Adipose tissue (tissue), 3 donors: ENCODE measurements around the gene TOR1B. TPM values are rescaled to one million over a fixed set of nuclear protein-coding genes. Genes with fewer than 3 reads are reported as not detected.

Experiments
- H3K27ac ChIP-seq: one replicate; pipeline ENCODE4 v1.5.1; 2013; ENCODE audit warnings: low read depth, low read length
- WGBS, 3 donors: extraction: QIAGEN DNeasy Blood & Tissue Kit; methylation state at CpG; one replicate each; pipeline ENCODE4 v1.1.7; 2013; 5-methylcytosine and 5-hydroxymethylcytosine counted together
- polyA plus RNA-seq, 3 donors: library from polyadenylated mRNA; stranded (reverse); fragments of 200-250 nt; gene quantifications; one replicate each; pipeline ENCODE4 v1.2.3, GENCODE V29; 2013
- donor health status: healthy with polysubstance abuse.
- donor health status: Bipolar disorder and iron deficiency.
- donor health status: healthy.

Gene TOR1B
- polyA plus RNA-seq, 3 donors: 10.1 to 12.6 (median 10.9) TPM

DNA sequence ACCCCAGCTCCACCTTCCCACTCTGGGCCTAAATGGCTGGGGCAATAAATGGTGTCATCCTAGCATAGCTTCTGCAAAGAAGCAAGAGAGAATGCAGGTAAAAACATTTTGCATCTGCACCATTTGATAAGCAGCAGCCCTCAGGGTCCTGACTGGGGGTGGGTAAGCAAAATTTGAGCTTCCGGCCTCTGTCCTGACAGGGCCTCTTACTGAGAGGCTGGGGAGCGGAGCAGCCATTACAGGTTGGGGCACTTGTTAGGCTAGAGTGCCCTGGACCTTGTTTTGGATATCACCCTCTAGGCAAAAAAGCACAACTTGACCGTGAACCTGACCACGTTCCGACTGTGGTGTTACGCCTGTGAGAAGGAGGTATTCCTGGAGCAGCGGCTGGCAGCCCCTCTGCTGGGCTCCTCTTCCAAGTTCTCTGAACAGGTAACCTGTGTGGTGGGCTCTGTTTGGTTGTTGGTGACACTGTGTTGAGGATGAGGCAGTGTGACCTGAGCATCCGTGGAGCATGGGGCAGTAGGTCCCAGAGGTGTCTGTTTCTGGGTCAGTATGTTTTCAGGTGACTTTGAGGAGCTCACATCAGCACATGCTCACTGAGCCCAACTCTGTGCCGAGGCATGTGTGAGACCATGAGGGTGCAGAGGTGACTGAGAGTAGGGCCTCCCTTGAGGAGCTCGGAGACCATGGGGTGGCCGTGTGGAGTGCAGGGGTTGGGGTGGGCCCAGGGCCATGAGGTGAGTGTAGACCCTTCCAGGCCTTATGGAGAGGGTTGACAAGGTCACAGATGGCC, 55.4 kb downstream of the TOR1B start:
- 87 to 93% (median 88%) methylated on average over 11 of the region's 11 CpGs for WGBS, 3 donors
- no peak overlapping the region for H3K27ac ChIP-seq

Other genes with a start within 250 kb of the TOR1B start
- gene C9orf50, start 182.1 kb upstream of the TOR1B start, polyA plus RNA-seq: under 1 TPM in 1 of 3 donors, not detected in 2; 0.04 TPM
- gene NTMT1, start 177.0 kb upstream of the TOR1B start, polyA plus RNA-seq: 10 to 100 TPM; 34.2 to 44.5 (median 35.5) TPM
- gene ASB6, start 161.0 kb upstream of the TOR1B start, polyA plus RNA-seq: 10 to 100 TPM in 1 of 3 donors, 1 to 10 TPM in 2; 8.6 to 16.4 (median 8.9) TPM
- 10 to 100 TPM in 1 of 3 donors, 1 to 10 TPM in 1, under 1 TPM in 1; 0.92 to 13.4 (median 9.3) TPM for gene PRRX2, start 137.5 kb upstream of the TOR1B start, polyA plus RNA-seq
- 10 to 100 TPM in 2 of 3 donors, under 1 TPM in 1; 0.67 to 25.8 (median 13.3) TPM for gene PTGES, start 50.1 kb upstream of the TOR1B start, polyA plus RNA-seq
- 10 to 100 TPM; 16.0 to 29.6 (median 16.1) TPM for gene TOR1A, start 21.0 kb downstream of the TOR1B start, polyA plus RNA-seq
- gene C9orf78, start 32.1 kb downstream of the TOR1B start, polyA plus RNA-seq: 10 to 100 TPM; 39.1 to 70.7 (median 41.9) TPM
- 10 to 100 TPM; 12.7 to 15.9 (median 15.7) TPM for gene USP20, start 32.3 kb downstream of the TOR1B start, polyA plus RNA-seq
- 10 to 100 TPM in 2 of 3 donors, 1 to 10 TPM in 1; 4.3 to 20.1 (median 10.9) TPM for gene FNBP1, start 240.0 kb downstream of the TOR1B start, polyA plus RNA-seq